Measurements from ENCODE around the gene IRGC. TPM values are rescaled to one million over a fixed set of nuclear protein-coding genes. Genes with fewer than 3 reads are reported as not detected.

The IRGC gene
- total and polyA plus RNA-seq, 2 of the 4 experiments (the other 2 are of a cell fraction): not detected

- no peak overlapping the region for H3K27ac ChIP-seq (ENCODE audit: insufficient read depth, low read length)
- peaks cover 7% of the 10 kb centered on the region; the same call in 1 of the 2 replicates for H3K4me1 ChIP-seq (ENCODE audit: control insufficient read depth, insufficient read depth, low read length)
- H2BK5ac ChIP-seq (ENCODE audit: low read depth, low read length, poor library complexity, severe bottlenecking): no peak overlapping the region
- peak overlapping the region; percentile 18 for H2AK9ac ChIP-seq (replicated peaks; ENCODE audit: low read depth, low read length, poor library complexity)
- ChIA-PET CTCF (no interaction called here), POLR2A (ENCODE audit: unreplicated experiment) (no interaction called here)
- H4K8ac ChIP-seq (ENCODE audit: low read depth in 2 of 2, low read length in 2 of 2): no peak overlapping the region
- no peak overlapping the region for H3K18ac ChIP-seq (ENCODE audit: low read depth, low read length)
- no peak overlapping the region for H2BK15ac ChIP-seq (ENCODE audit: low read depth, low read length)
- H2AK5ac ChIP-seq (ENCODE audit: low read depth, low read length): no peak overlapping the region
- no peak overlapping the region for H3K4me2 ChIP-seq (ENCODE audit: low read depth, low read length)
- peaks cover 51% of the 10 kb centered on the region for H3K36me3 ChIP-seq (ENCODE audit: control insufficient read depth, insufficient read depth, low read length)
- in situ Hi-C loops (cut with MboI; ENCODE audit: low sequenced_read_pairs): no loop called here
- no peak overlapping the region for H3K14ac ChIP-seq (replicated peaks; ENCODE audit: low read depth, low read length)
- no peak overlapping the region for H3K56ac ChIP-seq (ENCODE audit: extremely low read depth, insufficient read depth, low read length)
- H3K4ac ChIP-seq (ENCODE audit: low read depth, low read length): no peak overlapping the region
- no peak for DNase-seq
- no peak overlapping the region for H3K9ac ChIP-seq (ENCODE audit: low read depth, low read length)
- 91% methylated on average over 8 of the region's 16 CpGs; no CpG with 5 or more reads in 1 of the 2 experiments for WGBS, 2 experiments (ENCODE audit: extremely low coverage in 2 of 2, insufficient read length in 1 of 2)
- intact Hi-C loops (cut with micrococcal nuclease): no loop called here
- H3K23ac ChIP-seq (ENCODE audit: low read depth, low read length): no peak overlapping the region
- H3K27me3 ChIP-seq (ENCODE audit: control insufficient read depth, insufficient read depth, low read length): no peaks in the 10 kb centered on the region
- H3K4me3 ChIP-seq (ENCODE audit: insufficient read depth, low read depth, low read length): no peak overlapping the region
- H3K9me1 ChIP-seq (ENCODE audit: insufficient read depth, low read length): peaks cover 3% of the 10 kb centered on the region; the same call in 1 of the 2 replicates
- no TSS peak for BruUV-seq (replicated peaks)
- no peak overlapping the region for H4K5ac ChIP-seq (ENCODE audit: low read depth, low read length)
- H3K9me3 ChIP-seq (ENCODE audit: control insufficient read depth, insufficient read depth, low read length): no peaks in the 10 kb centered on the region
- dilution Hi-C loops (cut with HindIII; ENCODE audit: low sequenced_read_pairs, unreplicated experiment): no loop called here
- no peak for ATAC-seq (ENCODE audit: low read depth)
- no peak overlapping the region for H2BK20ac ChIP-seq (ENCODE audit: low read depth, low read length)
- H4K91ac ChIP-seq (ENCODE audit: insufficient read depth, low read depth, low read length): no peak overlapping the region
- H4K20me1 ChIP-seq (ENCODE audit: insufficient read depth, low read length): peaks cover 5% of the 10 kb centered on the region; the same call in 1 of the 2 replicates
- no peak overlapping the region for H2BK120ac ChIP-seq (ENCODE audit: low read depth, low read length)
- H2AFZ ChIP-seq (replicated peaks; ENCODE audit: low read length, poor library complexity): no peak overlapping the region
- H3K79me1 ChIP-seq (ENCODE audit: low read depth in 1 of 2, low read length in 2 of 2): peaks cover 0 to 20% of the 10 kb centered on the region in 2 experiments; a peak in 3 of 4 replicates
- TF ChIP-seq ELK1 (IDR thresholded peaks at IDR 0.05; ENCODE audit: borderline replicate concordance, low read depth, low read length) (no peak), BHLHE40 (IDR thresholded peaks at IDR 0.05; ENCODE audit: low read depth, low read length) (no peak), MAZ (IDR thresholded peaks at IDR 0.05; ENCODE audit: borderline replicate concordance, low read depth, low read length) (no peak), RAD21 (IDR thresholded peaks at IDR 0.05; ENCODE audit: low read length) (no peak), NFE2L2 (IDR thresholded peaks at IDR 0.05; ENCODE audit: low read depth, low read length) (no peak), CHD1 (IDR thresholded peaks at IDR 0.05; ENCODE audit: low read depth, low read length) (no peak), FOS (IDR thresholded peaks at IDR 0.05; ENCODE audit: low read depth, low read length) (no peak), CEBPB (IDR thresholded peaks at IDR 0.05; ENCODE audit: low read depth, low read length) (no peak), SMC3 (IDR thresholded peaks at IDR 0.05; ENCODE audit: low read depth, low read length) (no peak), RFX5 (IDR thresholded peaks at IDR 0.05; ENCODE audit: low read depth, low read length) (no peak), MXI1 (IDR thresholded peaks at IDR 0.05; ENCODE audit: borderline replicate concordance, low read depth, low read length) (no peak), POLR2A (IDR thresholded peaks at IDR 0.05; ENCODE audit: low read depth, low read length) (no peak), MAFK (IDR thresholded peaks at IDR 0.05; ENCODE audit: low read depth, low read length) (no peak)
- TF ChIP-seq, protein P1, sequence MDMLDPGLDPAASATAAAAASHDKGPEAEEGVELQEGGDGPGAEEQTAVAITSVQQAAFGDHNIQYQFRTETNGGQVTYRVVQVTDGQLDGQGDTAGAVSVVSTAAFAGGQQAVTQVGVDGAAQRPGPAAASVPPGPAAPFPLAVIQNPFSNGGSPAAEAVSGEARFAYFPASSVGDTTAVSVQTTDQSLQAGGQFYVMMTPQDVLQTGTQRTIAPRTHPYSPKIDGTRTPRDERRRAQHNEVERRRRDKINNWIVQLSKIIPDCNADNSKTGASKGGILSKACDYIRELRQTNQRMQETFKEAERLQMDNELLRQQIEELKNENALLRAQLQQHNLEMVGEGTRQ (IDR thresholded peaks at IDR 0.05; ENCODE audit: low read depth, low read length): no peak
- TF ChIP-seq, protein P2, sequence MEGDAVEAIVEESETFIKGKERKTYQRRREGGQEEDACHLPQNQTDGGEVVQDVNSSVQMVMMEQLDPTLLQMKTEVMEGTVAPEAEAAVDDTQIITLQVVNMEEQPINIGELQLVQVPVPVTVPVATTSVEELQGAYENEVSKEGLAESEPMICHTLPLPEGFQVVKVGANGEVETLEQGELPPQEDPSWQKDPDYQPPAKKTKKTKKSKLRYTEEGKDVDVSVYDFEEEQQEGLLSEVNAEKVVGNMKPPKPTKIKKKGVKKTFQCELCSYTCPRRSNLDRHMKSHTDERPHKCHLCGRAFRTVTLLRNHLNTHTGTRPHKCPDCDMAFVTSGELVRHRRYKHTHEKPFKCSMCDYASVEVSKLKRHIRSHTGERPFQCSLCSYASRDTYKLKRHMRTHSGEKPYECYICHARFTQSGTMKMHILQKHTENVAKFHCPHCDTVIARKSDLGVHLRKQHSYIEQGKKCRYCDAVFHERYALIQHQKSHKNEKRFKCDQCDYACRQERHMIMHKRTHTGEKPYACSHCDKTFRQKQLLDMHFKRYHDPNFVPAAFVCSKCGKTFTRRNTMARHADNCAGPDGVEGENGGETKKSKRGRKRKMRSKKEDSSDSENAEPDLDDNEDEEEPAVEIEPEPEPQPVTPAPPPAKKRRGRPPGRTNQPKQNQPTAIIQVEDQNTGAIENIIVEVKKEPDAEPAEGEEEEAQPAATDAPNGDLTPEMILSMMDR (conservative IDR thresholded peaks at IDR 0.05; ENCODE audit: low read depth, low read length): no peak
Observed at GRCh38 chr19:43739439-43740235, 23.8 kb downstream of the IRGC start.

Measured in IMR-90 (cell line).